RWPE2 (cell line): Measurements from ENCODE around the gene CACNA1D.

Experiments used
- ATAC-seq: fragments of 200-7000 bp; cut with Tn5 transposase; 3 replicates; pipeline ENCODE4 v1.9.1; 2021; ENCODE audit warnings: low read depth
- DNase-seq: peaks from one replicate; pipeline ENCODE4 v3.0.0-alpha.2; 2020; ENCODE audit warnings: low spot score
- H3K27ac ChIP-seq: fragments of 450-650 bp; 2 replicates; pipeline ENCODE4 v1.5.1; 2017; ENCODE audit warnings: mild to moderate bottlenecking; ENCODE audit not compliant: poor library complexity, severe bottlenecking
- H3K27me3 ChIP-seq: fragments of 250-450 bp; sonication (Bioruptor Pico); 2 replicates; pipeline ENCODE4 v1.5.1; 2021; ENCODE audit warnings: mild to moderate bottlenecking, moderate library complexity; ENCODE audit not compliant: insufficient read depth, poor library complexity, severe bottlenecking
- H3K36me3 ChIP-seq: fragments of 250-450 bp; sonication (Bioruptor Pico); 2 replicates; pipeline ENCODE4 v1.5.1; 2020; ENCODE audit warnings: low read depth, mild to moderate bottlenecking, moderate library complexity
- H3K4me1 ChIP-seq: fragments of 250-450 bp; sonication (Bioruptor Pico); 2 replicates; pipeline ENCODE4 v1.5.1; 2021; ENCODE audit warnings: mild to moderate bottlenecking, moderate library complexity; ENCODE audit not compliant: insufficient read depth, poor library complexity, severe bottlenecking
- H3K4me3 ChIP-seq: fragments of 250-450 bp; sonication (Bioruptor Pico); 2 replicates; pipeline ENCODE4 v1.5.1; 2021; ENCODE audit warnings: mild to moderate bottlenecking, moderate library complexity; ENCODE audit not compliant: severe bottlenecking
- H3K9me3 ChIP-seq: fragments of 250-450 bp; sonication (Bioruptor Pico); 2 replicates; pipeline ENCODE4 v1.5.1; 2021; ENCODE audit warnings: mild to moderate bottlenecking, moderate library complexity; ENCODE audit not compliant: severe bottlenecking
- TF ChIP-seq, protein P1 (sequence below): fragments of 450-650 bp; IDR thresholded peaks from one replicate; pipeline ENCODE4 v1.5.1; 2017; ENCODE audit warnings: mild to moderate bottlenecking, moderate library complexity; ENCODE audit not compliant: poor library complexity, severe bottlenecking

Gene CACNA1D

DNA sequence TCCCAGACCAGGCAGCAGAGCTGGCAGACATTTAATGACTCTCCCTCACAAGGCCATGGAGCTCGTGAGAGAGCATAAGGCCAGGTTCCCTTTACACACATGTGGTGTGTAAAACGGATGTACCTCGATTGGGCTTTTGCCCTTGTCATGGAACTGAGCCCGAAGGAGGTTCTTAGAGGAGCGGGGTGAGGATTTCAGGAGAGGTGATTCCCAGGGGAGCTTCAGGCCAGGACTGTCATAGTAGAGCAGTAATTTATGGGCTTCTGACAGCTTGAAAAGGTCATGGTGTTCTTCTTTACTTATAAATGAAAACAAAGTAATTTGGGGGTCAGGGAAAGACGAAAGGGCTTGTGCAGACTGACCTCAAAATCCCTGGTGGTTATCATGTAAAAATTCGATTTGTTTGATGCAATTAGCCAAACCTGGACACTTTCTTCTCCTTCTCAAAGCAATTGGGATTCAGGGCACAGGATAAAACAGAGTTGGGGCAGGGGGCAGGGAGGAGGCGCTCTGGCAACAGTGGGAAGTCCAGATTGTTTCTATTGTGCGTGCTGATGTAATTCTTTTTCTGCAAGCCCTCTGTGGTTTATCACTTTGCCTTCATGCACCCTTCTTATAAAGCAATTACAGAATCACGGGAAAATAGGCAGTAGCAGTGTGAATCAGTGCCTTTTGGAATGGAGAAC lies 51.0 kb downstream of the CACNA1D start:
- Histone ChIP-seq H3K27ac (no peak overlapping the region), H3K4me1 (no peaks in the 10 kb centered on the region), H3K4me3 (no peak overlapping the region), H3K9me3 (no peaks in the 10 kb centered on the region), H3K27me3 (no peaks in the 10 kb centered on the region), H3K36me3 (no peaks in the 10 kb centered on the region)
- ATAC-seq, result no peak
- TF ChIP-seq, protein P1, sequence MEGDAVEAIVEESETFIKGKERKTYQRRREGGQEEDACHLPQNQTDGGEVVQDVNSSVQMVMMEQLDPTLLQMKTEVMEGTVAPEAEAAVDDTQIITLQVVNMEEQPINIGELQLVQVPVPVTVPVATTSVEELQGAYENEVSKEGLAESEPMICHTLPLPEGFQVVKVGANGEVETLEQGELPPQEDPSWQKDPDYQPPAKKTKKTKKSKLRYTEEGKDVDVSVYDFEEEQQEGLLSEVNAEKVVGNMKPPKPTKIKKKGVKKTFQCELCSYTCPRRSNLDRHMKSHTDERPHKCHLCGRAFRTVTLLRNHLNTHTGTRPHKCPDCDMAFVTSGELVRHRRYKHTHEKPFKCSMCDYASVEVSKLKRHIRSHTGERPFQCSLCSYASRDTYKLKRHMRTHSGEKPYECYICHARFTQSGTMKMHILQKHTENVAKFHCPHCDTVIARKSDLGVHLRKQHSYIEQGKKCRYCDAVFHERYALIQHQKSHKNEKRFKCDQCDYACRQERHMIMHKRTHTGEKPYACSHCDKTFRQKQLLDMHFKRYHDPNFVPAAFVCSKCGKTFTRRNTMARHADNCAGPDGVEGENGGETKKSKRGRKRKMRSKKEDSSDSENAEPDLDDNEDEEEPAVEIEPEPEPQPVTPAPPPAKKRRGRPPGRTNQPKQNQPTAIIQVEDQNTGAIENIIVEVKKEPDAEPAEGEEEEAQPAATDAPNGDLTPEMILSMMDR, result no peak
- no peak for DNase-seq

DNA sequence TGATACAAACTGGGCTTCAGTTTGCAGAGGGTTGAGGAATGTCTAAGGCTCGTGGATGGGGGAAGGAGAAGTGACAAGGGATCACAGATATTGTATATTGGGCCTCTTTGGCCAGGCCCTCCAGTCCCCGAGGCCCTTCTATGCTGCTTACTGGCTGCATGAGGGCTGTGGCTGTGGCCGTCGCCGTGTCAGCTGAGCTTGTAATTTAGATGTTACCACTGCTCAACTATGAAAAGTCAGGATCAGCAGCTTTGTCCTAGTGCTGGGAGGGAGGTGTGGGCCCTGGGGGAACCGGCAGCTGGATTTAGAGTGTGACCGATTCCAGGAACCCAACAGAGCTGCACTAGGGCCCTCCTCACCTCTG lies 51.6 kb downstream of the CACNA1D start:
- DNase-seq (no peak), ATAC-seq (no peak)
- H3K9me3 ChIP-seq, result no peaks in the 10 kb centered on the region
- H3K36me3 ChIP-seq, result no peaks in the 10 kb centered on the region
- H3K4me1 ChIP-seq, result no peaks in the 10 kb centered on the region
- TF ChIP-seq, protein P1, result no peak
- no peak overlapping the region for H3K4me3 ChIP-seq
- no peak overlapping the region for H3K27ac ChIP-seq
- H3K27me3 ChIP-seq, result no peaks in the 10 kb centered on the region

DNA sequence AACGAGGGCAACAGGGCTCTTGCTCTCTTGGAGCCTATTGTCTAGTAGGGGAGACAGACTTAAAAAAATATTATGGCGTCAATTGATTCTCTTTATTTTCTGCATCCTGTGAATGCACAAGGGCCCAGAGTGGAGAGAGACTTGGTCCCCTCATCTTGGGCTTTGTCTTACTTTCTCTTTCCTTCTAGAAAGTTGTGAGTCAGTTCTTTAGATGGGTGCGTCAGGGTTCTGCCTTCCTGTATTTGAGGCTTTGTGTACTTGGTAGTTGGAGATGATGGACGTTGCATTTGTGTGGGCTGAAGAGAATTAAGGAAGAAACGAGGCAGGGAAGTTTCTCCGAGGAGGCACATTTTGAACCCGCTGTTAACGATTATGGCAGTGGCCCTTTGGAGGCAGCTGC lies 52.9 kb downstream of the CACNA1D start:
- no peak overlapping the region for H3K27ac ChIP-seq
- ATAC-seq, result no peak
- TF ChIP-seq, protein P1, result no peak
- H3K4me1 ChIP-seq, result no peaks in the 10 kb centered on the region
- no peaks in the 10 kb centered on the region for H3K36me3 ChIP-seq
- H3K4me3 ChIP-seq, result no peak overlapping the region
- H3K9me3 ChIP-seq, result no peaks in the 10 kb centered on the region
- H3K27me3 ChIP-seq, result no peaks in the 10 kb centered on the region
- no peak for DNase-seq

DNA sequence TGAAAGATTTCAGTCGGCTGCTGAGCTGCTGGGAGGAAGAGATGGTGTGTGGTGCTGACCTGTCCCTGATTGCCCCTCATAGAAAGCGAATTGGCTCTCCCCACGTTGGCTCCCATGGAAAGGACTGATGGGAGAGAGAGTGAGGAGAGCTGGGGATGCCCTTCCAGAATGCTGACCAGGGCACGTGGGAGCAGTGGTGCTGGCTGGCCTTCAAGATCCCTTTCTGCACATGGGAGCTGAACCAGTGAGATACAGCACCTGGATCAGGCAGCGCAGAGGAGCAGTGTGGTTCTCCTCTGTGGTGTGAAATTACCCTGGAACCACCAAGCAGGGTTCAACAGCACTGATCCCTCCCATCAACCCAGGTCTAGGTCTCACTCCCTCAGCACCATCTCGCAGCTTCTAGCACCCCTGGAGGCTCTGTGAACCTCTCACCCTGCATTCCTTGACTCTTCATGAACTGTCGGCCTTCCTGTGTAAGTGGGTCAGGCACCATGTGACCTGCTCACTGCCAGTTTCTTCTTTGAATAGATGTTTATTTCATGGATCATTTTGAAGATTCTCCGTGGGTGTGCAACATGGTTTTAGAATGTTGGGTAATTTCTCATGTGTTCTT lies 55.7 kb downstream of the CACNA1D start:
- ATAC-seq (no peak), DNase-seq (no peak)
- H3K9me3 ChIP-seq, result no peaks in the 10 kb centered on the region
- H3K36me3 ChIP-seq, result no peaks in the 10 kb centered on the region
- no peaks in the 10 kb centered on the region for H3K27me3 ChIP-seq
- no peak overlapping the region for H3K4me3 ChIP-seq
- no peaks in the 10 kb centered on the region for H3K4me1 ChIP-seq
- H3K27ac ChIP-seq, result no peak overlapping the region
- TF ChIP-seq, protein P1, result no peak

DNA sequence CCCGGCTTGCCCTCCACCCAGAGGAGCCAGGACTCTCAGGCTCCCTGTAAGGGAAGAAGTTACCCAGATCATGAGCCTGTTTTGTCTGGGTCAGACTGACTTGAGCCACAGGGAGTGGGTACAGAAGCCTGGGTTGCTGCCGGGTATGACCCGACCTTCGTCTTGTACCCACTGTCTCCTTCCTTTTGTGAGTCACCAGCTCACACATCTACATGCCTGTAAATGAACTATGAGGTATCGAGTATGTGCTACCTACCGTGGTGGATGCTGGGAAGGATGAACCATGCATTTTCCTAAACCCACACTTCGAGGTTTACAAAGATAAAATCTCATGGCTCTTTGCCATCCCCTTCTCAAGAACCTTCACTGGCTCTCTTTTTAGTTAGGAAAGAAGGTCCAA lies 56.9 kb downstream of the CACNA1D start:
- H3K4me1 ChIP-seq, result no peaks in the 10 kb centered on the region
- H3K27me3 ChIP-seq, result no peaks in the 10 kb centered on the region
- ATAC-seq, result no peak
- TF ChIP-seq, protein P1, result no peak
- H3K9me3 ChIP-seq, result no peaks in the 10 kb centered on the region
- no peaks in the 10 kb centered on the region for H3K36me3 ChIP-seq
- no peak overlapping the region for H3K27ac ChIP-seq
- H3K4me3 ChIP-seq, result no peak overlapping the region
- no peak for DNase-seq
